HUES6 (cell line): ENCODE results near the gene KCNQ5.

Experiments used
- H3K27ac ChIP-seq: 2 replicates; pipeline ENCODE4 v1.7.0; 2013; ENCODE audit warnings: low read depth, mild to moderate bottlenecking, low read length, inconsistent platforms
- H3K27me3 ChIP-seq: 2 replicates; pipeline ENCODE4 v1.6.1; 2013; ENCODE audit warnings: low read length; ENCODE audit not compliant: control insufficient read depth, insufficient read depth
- H3K36me3 ChIP-seq: 2 replicates; pipeline ENCODE4 v1.6.1; 2013; ENCODE audit warnings: low read length; ENCODE audit not compliant: control insufficient read depth, insufficient read depth
- H3K4me1 ChIP-seq: 2 replicates; pipeline ENCODE4 v1.6.1; 2013; ENCODE audit warnings: low read length; ENCODE audit not compliant: control insufficient read depth, insufficient read depth
- H3K4me3 ChIP-seq: 2 replicates; pipeline ENCODE4 v1.5.1; 2013; ENCODE audit warnings: low read depth, low read length
- H3K9ac ChIP-seq: one replicate; pipeline ENCODE4 v1.6.1; 2013; ENCODE audit warnings: mild to moderate bottlenecking, low read length
- H3K9me3 ChIP-seq: 2 replicates; pipeline ENCODE4 v1.6.1; 2013; ENCODE audit warnings: low read depth, low read length; ENCODE audit not compliant: control insufficient read depth, insufficient read depth

KCNQ5 gene

DNA sequence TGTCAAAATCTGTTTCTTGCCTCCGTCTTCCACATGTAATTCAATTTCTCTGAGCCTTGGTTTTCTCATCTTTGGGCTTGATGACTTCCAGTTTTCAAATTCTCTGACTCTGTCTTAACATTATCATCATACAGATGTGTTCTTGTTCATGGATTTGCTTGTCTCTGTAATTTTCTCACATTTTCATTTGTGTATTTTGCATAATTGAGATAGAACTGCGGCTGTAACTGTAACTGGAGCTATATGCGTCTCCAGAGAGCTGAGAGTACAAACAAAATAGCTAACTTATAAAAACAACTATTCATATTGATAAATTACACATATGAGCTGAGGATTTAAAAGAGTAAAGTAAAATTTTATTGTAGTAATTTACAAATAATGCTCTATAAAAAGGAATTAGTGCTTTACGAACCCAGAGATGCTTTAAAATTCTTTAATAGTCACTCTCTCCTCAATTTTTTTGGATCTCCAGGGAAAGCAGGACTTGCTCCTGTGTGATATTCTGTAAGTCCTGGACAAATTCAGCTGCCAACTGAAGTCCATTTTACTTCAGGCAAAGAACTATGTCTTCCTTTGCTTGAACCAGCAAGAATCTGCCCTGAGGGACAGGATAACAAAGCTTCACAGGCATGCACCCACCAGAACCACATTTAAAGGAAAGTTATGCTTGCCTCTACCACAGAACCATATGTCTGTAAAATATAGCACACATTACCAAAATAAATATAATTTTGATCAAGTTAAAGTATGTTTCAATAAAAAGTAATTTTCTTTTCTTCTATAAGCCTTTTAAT is 315.1 kb downstream of the KCNQ5 start:
- Histone ChIP-seq H3K4me1 (peaks cover under 1% of the 10 kb centered on the region; the same call in 1 of the 2 replicates), H3K9ac (no peak overlapping the region), H3K27ac (no peak overlapping the region), H3K4me3 (no peak overlapping the region), H3K9me3 (no peaks in the 10 kb centered on the region), H3K27me3 (no peaks in the 10 kb centered on the region), H3K36me3 (no peaks in the 10 kb centered on the region)

DNA sequence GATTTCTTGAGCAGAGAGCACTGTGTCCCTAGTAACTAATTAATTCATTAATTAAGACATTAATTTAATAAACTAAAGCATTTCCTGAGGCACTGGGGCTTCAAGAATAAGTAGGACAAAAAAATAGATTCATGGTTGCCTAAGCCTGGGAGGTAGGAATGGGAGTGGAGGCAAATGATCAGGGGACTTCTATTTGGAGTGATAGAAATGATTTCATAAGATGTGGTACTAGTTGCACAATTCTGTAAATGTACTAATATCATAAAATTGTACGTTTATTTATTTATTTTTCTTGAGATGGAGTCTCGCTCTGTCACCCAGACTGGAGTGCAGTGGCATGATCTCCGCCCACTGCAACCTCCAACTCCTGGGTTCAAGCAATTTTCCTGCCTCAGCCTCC is 316.2 kb downstream of the KCNQ5 start:
- no peaks in the 10 kb centered on the region for H3K27me3 ChIP-seq
- no peaks in the 10 kb centered on the region for H3K36me3 ChIP-seq
- H3K4me3 ChIP-seq = no peak overlapping the region
- H3K9me3 ChIP-seq = no peaks in the 10 kb centered on the region
- H3K9ac ChIP-seq = no peak overlapping the region
- H3K4me1 ChIP-seq = no peaks in the 10 kb centered on the region
- no peak overlapping the region for H3K27ac ChIP-seq

DNA sequence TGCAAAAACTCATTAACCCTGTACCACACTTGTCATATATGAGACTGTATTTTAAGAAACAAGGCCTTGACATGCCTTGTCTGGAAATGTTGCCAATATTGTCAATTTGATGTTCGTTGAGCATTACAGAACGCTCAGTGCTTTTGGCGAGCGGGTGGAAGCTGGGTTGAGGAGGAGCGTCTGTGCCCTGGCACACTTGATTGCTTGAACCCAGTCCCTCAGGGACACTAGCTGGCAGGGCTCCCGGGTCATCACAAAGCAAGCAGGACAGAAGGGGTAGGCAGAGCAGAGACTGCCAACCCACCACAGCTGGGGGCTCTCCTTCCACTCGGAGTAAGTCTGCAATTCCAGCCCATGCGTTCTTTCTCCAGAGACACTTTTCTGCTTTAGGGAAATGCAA is 317.1 kb downstream of the KCNQ5 start:
- H3K36me3 ChIP-seq = no peaks in the 10 kb centered on the region
- no peak overlapping the region for H3K27ac ChIP-seq

DNA sequence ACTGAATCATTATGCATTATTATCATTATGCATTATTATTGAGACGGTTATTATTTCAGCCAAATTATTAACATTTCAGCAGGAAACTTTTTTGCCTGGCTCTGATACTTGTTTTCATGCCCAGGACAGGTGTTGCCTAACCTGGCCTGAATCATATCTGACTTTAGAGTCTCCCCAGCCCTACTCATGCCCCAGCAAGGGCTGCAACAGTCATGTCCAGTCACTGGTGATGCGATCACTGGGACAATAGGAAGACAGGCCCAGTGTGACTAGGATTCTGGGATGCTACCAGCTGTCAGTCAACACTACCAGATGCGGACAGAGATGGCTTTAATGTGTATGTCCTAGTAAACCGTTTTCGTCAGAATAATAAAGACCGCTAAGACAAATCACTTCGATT is 318.4 kb downstream of the KCNQ5 start:
- Histone ChIP-seq H3K36me3 (no peaks in the 10 kb centered on the region), H3K4me1 (no peaks in the 10 kb centered on the region), H3K27ac (no peak overlapping the region), H3K4me3 (no peak overlapping the region), H3K27me3 (no peaks in the 10 kb centered on the region), H3K9ac (no peak overlapping the region), H3K9me3 (no peaks in the 10 kb centered on the region)

More for the DNA sequence above, 317.1 kb downstream of the KCNQ5 start:
- Histone ChIP-seq H3K9ac (no peak overlapping the region), H3K9me3 (no peaks in the 10 kb centered on the region), H3K4me3 (no peak overlapping the region), H3K27me3 (no peaks in the 10 kb centered on the region), H3K4me1 (no peaks in the 10 kb centered on the region)

DNA sequence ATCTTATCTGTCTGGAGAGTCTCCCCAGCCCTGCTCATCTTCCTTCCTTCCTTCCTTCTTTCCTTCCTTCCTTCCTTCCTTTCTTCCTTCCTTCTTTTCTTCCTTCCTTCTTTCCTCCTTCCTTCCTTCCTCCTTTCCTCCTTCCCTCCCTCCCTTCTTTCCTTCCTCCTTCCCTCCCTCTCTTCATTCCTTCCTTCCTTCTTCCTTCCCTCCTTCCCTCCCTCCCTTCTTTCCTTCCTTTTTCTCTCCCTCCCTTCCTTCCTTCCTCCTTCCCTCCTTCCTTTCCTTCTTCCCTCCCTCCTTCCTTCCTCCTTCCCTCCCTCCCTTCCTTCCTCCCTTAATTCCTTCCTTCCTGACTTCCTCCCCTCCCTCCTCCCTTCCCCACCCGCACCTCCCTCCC is 319.4 kb downstream of the KCNQ5 start:
- no peaks in the 10 kb centered on the region for H3K9me3 ChIP-seq
- H3K27ac ChIP-seq = no peak overlapping the region
- no peaks in the 10 kb centered on the region for H3K4me1 ChIP-seq
- H3K27me3 ChIP-seq = no peaks in the 10 kb centered on the region
- no peak overlapping the region for H3K4me3 ChIP-seq
- H3K9ac ChIP-seq = no peak overlapping the region
- H3K36me3 ChIP-seq = no peaks in the 10 kb centered on the region

DNA sequence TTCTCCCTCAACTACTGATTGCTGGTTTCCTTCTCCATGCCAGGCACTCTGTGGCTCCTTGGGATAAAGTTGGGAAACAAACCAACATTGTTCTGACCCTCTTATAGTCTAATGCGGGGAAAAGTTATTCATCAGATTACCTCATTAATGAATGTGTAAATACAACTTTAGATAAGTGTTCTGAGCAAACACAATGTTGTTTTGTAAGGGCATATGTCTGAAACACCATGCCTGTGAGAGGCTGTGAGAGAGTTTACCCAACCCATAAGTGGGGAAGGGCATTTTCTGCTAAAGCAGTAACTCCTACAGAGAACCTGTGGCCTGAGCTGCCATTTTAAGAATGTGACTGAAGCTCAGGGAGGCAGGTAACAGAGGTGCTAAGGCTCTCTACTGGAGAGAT is 319.9 kb downstream of the KCNQ5 start:
- Histone ChIP-seq H3K27me3 (no peaks in the 10 kb centered on the region), H3K9ac (no peak overlapping the region), H3K36me3 (no peaks in the 10 kb centered on the region), H3K27ac (no peak overlapping the region), H3K9me3 (no peaks in the 10 kb centered on the region), H3K4me3 (no peak overlapping the region), H3K4me1 (no peaks in the 10 kb centered on the region)

GRCh38 chr6:72943699-72944098 is 321.8 kb downstream of the KCNQ5 start:
- H3K9me3 ChIP-seq = no peaks in the 10 kb centered on the region
- no peaks in the 10 kb centered on the region for H3K36me3 ChIP-seq
- no peak overlapping the region for H3K4me3 ChIP-seq
- no peak overlapping the region for H3K9ac ChIP-seq
- no peaks in the 10 kb centered on the region for H3K27me3 ChIP-seq
- no peaks in the 10 kb centered on the region for H3K4me1 ChIP-seq
- no peak overlapping the region for H3K27ac ChIP-seq

GRCh38 chr6:72944660-72945059 is 322.8 kb downstream of the KCNQ5 start:
- no peaks in the 10 kb centered on the region for H3K9me3 ChIP-seq
- H3K36me3 ChIP-seq = no peaks in the 10 kb centered on the region
- H3K4me3 ChIP-seq = no peak overlapping the region
- H3K9ac ChIP-seq = no peak overlapping the region
- H3K27ac ChIP-seq = no peak overlapping the region
- no peaks in the 10 kb centered on the region for H3K27me3 ChIP-seq
- H3K4me1 ChIP-seq = no peaks in the 10 kb centered on the region

- Histone ChIP-seq H3K4me1 (no peaks in the 10 kb centered on the region), H3K9ac (no peak overlapping the region), H3K9me3 (no peaks in the 10 kb centered on the region), H3K36me3 (no peaks in the 10 kb centered on the region), H3K27me3 (no peaks in the 10 kb centered on the region), H3K27ac (no peak overlapping the region), H3K4me3 (no peak overlapping the region)
Observed at GRCh38 chr6:72946774-72947173, 324.9 kb downstream of the KCNQ5 start.

DNA sequence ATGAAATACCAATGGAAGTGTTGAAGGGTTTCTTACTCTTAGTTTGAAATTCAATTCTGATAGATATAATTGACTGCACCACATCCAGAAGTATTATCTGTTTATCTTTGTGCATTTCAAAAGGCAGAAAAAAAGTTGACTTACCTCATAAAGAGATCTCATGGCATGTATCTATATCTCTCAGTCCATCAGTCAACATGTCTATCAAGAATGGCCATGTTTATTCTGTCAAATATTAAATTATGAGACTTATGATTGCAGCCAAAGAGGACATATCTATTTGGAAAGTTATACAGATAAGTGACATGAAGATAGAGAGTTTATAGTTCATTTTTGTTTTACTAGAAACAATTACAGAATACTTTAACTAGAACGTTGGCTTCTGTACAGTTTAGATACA is 325.7 kb downstream of the KCNQ5 start:
- Histone ChIP-seq H3K36me3 (no peaks in the 10 kb centered on the region), H3K4me1 (no peaks in the 10 kb centered on the region), H3K4me3 (no peak overlapping the region), H3K9me3 (no peaks in the 10 kb centered on the region), H3K27ac (no peak overlapping the region), H3K27me3 (no peaks in the 10 kb centered on the region), H3K9ac (no peak overlapping the region)

GRCh38 chr6:72948153-72948552 is 326.3 kb downstream of the KCNQ5 start:
- Histone ChIP-seq H3K4me3 (no peak overlapping the region), H3K9me3 (no peaks in the 10 kb centered on the region), H3K9ac (no peak overlapping the region), H3K4me1 (no peaks in the 10 kb centered on the region), H3K27ac (no peak overlapping the region), H3K36me3 (no peaks in the 10 kb centered on the region), H3K27me3 (no peaks in the 10 kb centered on the region)
